Subcutaneous abdominal adipose tissue (tissue), 5 donors: Measurements from ENCODE around the gene BEGAIN.

Source experiments
- H3K27ac ChIP-seq: one replicate; pipeline ENCODE4 v1.7.0; 2013; ENCODE audit warnings: low read depth, mild to moderate bottlenecking, inconsistent platforms, low read length, moderate library complexity
- H3K27me3 ChIP-seq, 5 donors: one replicate each; pipeline ENCODE4 v1.7.0; 2013; ENCODE audit warnings: low read length in 5 of 5, inconsistent platforms in 1 of 5; ENCODE audit not compliant: control insufficient read depth in 5 of 5, insufficient read depth in 4 of 5
- H3K36me3 ChIP-seq, 5 donors: one replicate each; pipeline ENCODE4 v1.7.0; 2013; ENCODE audit warnings: low read length in 5 of 5; ENCODE audit not compliant: control insufficient read depth in 5 of 5, insufficient read depth in 5 of 5
- H3K4me1 ChIP-seq, 5 donors: one replicate each; pipeline ENCODE4 v1.7.0; 2013; ENCODE audit warnings: low read length in 5 of 5, mild to moderate bottlenecking in 3 of 5, moderate library complexity in 1 of 5; ENCODE audit not compliant: control insufficient read depth in 5 of 5, insufficient read depth in 5 of 5
- H3K4me3 ChIP-seq, 5 donors: one replicate each; pipeline ENCODE4 v1.7.0; 2013; ENCODE audit warnings: low read length in 5 of 5, low read depth in 1 of 5
- H3K9ac ChIP-seq, 5 donors: one replicate each; pipeline ENCODE4 v1.7.0; 2013; ENCODE audit warnings: low read length in 5 of 5, mild to moderate bottlenecking in 4 of 5, moderate library complexity in 3 of 5
- H3K9me3 ChIP-seq, 5 donors: one replicate each; pipeline ENCODE4 v1.7.0; 2013; ENCODE audit warnings: low read length in 5 of 5; ENCODE audit not compliant: control insufficient read depth in 5 of 5
- donor health status: healthy.
- donor health status: healthy.
- donor health status: healthy.
- donor health status: healthy.
- donor health status: healthy.

The BEGAIN gene

DNA sequence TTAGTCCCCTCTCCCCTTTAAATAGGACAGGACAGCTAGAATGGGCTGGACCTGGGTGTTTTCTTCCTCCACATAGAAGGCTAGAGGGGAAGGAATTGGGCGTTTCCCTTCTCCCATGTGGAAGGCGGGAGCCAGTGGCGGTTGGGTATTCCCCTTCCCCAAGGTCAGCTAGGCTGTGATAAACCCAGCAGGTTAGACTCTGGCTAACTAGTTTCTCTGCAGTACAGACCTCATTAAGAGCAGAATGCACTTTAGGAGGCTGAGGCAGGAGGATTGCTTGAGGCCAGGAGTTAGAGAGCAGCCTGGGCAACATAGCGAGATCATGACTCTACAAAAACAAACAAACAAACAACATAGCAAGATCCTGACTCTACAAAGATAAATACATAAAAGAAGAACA, 92.6 kb downstream of the BEGAIN start:
- no peaks in the 10 kb centered on the region for H3K4me1 ChIP-seq
- H3K27me3 ChIP-seq, result no peaks in the 10 kb centered on the region

GRCh38 chr14:100490252-100490651, 97.0 kb downstream of the BEGAIN start:
- Histone ChIP-seq H3K4me3 (no peak overlapping the region), H3K36me3 (peaks cover 0 to 5% (median under 1%) of the 10 kb centered on the region in 5 donors), H3K27me3 (no peaks in the 10 kb centered on the region), H3K27ac (no peak overlapping the region), H3K4me1 (peaks cover 0 to 3% (median 0%) of the 10 kb centered on the region in 5 donors), H3K9ac (no peak overlapping the region), H3K9me3 (no peaks in the 10 kb centered on the region)

More for the DNA sequence above, 92.6 kb downstream of the BEGAIN start:
- no peak overlapping the region for H3K27ac ChIP-seq
- H3K4me3 ChIP-seq, result no peak overlapping the region
- no peaks in the 10 kb centered on the region for H3K9me3 ChIP-seq
- no peak overlapping the region for H3K9ac ChIP-seq
- no peaks in the 10 kb centered on the region for H3K36me3 ChIP-seq

GRCh38 chr14:100488057-100488456, 99.2 kb downstream of the BEGAIN start:
- no peaks in the 10 kb centered on the region for H3K27me3 ChIP-seq
- peaks cover 0 to 3% (median 0%) of the 10 kb centered on the region in 5 donors for H3K4me1 ChIP-seq
- H3K4me3 ChIP-seq, result no peak overlapping the region
- H3K36me3 ChIP-seq, result peaks cover 0 to 18% (median 11%) of the 10 kb centered on the region in 5 donors
- no peak overlapping the region for H3K9ac ChIP-seq
- H3K27ac ChIP-seq, result no peak overlapping the region
- H3K9me3 ChIP-seq, result no peaks in the 10 kb centered on the region

DNA sequence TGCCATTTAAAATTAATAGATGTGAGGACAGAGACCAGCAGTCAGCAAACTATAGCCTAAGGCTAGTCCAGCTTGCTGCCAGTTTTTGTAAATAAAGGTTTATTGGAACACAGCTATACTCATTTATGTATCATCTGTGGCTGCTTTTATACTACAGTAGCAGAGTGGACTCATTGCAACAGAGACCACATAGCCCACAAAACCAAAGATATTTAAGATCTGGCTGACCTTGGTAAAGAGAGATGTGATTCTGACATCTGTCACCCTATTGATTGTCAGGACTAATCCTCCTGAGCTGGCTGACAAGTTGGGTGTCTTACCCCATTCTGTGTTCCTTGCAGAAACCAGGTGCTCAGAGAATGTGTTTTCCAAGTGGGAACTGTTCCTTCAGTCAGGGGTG, 99.9 kb downstream of the BEGAIN start:
- Histone ChIP-seq H3K9ac (no peak overlapping the region), H3K36me3 (peaks cover 0 to 18% (median 11%) of the 10 kb centered on the region in 5 donors), H3K27me3 (no peaks in the 10 kb centered on the region), H3K4me1 (peaks cover 0 to 3% (median 0%) of the 10 kb centered on the region in 5 donors), H3K27ac (no peak overlapping the region), H3K9me3 (no peaks in the 10 kb centered on the region), H3K4me3 (no peak overlapping the region)
